ENCODE data around the gene OR4K14. TPM values are rescaled to one million over a fixed set of nuclear protein-coding genes. Genes with fewer than 3 reads are reported as not detected.

The OR4K14 gene
- total and polyA plus RNA-seq, 9 donors, result not detected

DNA sequence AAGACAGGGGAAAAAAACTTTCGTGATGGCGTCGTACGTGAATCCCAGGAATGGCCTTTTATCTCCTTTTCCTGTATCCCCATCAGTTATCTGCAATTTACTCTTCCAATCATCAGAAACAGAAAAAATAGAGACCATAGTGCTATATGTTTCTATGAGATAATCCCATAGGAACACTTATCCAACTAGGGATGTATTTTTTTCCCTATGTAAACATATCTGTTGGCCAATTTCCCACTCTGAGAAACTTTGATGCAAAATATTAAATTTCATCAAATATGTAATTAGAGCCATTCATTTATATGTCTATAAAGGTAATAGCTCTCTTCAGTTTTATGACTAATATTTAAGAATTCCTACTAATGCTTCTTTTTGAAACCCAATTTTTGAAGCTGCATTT lies 16.8 kb upstream of the OR4K14 start, which contains the start of gene OR4K13:
OR4K13 (minus strand) TSS at position 101 of the 400 bp plus-strand sequence. CDS start 1,280 bp downstream, outside the sequence.
- no peak within 1 kb of the TSS for H3K4me3 ChIP-seq
- no peaks in the 10 kb centered on the region for H3K4me1 ChIP-seq (ENCODE audit: insufficient read depth)
- no peak for DNase-seq
- H3K27ac ChIP-seq, result no peak within 1 kb of the TSS
- no peaks in the 10 kb centered on the region for H3K9me3 ChIP-seq
- intact Hi-C loops (cut with DNase I), result no loop called here
- no peaks in the 10 kb centered on the region for H3K36me3 ChIP-seq
- no peaks in the 10 kb centered on the region for H3K27me3 ChIP-seq
- TF ChIP-seq EP300 (IDR thresholded peaks at IDR 0.05) (no peak), POLR2A (IDR thresholded peaks at IDR 0.05) (no peak)
- TF ChIP-seq, protein P1, sequence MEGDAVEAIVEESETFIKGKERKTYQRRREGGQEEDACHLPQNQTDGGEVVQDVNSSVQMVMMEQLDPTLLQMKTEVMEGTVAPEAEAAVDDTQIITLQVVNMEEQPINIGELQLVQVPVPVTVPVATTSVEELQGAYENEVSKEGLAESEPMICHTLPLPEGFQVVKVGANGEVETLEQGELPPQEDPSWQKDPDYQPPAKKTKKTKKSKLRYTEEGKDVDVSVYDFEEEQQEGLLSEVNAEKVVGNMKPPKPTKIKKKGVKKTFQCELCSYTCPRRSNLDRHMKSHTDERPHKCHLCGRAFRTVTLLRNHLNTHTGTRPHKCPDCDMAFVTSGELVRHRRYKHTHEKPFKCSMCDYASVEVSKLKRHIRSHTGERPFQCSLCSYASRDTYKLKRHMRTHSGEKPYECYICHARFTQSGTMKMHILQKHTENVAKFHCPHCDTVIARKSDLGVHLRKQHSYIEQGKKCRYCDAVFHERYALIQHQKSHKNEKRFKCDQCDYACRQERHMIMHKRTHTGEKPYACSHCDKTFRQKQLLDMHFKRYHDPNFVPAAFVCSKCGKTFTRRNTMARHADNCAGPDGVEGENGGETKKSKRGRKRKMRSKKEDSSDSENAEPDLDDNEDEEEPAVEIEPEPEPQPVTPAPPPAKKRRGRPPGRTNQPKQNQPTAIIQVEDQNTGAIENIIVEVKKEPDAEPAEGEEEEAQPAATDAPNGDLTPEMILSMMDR (IDR thresholded peaks at IDR 0.05), result no peak
- 85 to 95% (median 86%) methylated on average over 4 of the region's 4 CpGs for WGBS, 3 donors

DNA sequence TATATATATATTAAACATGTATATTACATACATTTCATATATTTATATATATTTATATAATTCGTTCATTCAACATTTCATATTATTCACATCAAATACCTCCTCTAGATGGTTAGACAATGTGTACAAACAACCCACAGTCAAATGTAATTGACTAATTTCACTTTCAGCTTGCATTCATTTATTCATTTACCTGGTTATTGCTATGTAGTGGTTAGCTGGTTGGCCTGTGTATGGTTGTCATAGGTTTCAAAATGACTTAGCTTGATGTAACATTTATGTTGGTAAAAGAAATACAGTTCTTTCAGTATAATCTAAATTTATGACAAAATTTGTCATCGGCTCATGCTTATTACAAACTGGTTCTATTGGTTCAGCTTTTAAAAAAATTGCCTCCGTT lies 16.3 kb upstream of the OR4K14 start:
- DNase-seq, result no peak
- no peaks in the 10 kb centered on the region for H3K4me1 ChIP-seq (ENCODE audit: insufficient read depth)
- intact Hi-C loops (cut with DNase I), result no loop called here
- no peak overlapping the region for H3K4me3 ChIP-seq
- H3K27ac ChIP-seq, result no peak overlapping the region
- H3K36me3 ChIP-seq, result no peaks in the 10 kb centered on the region
- no peaks in the 10 kb centered on the region for H3K27me3 ChIP-seq
- 61 to 74% (median 62%) methylated on average over 3 of the region's 3 CpGs for WGBS, 3 donors
- H3K9me3 ChIP-seq, result no peaks in the 10 kb centered on the region
- TF ChIP-seq POLR2A (IDR thresholded peaks at IDR 0.05), result no peak
- TF ChIP-seq EP300 (IDR thresholded peaks at IDR 0.05), result no peak
- TF ChIP-seq, protein P1 (IDR thresholded peaks at IDR 0.05), result no peak

DNA sequence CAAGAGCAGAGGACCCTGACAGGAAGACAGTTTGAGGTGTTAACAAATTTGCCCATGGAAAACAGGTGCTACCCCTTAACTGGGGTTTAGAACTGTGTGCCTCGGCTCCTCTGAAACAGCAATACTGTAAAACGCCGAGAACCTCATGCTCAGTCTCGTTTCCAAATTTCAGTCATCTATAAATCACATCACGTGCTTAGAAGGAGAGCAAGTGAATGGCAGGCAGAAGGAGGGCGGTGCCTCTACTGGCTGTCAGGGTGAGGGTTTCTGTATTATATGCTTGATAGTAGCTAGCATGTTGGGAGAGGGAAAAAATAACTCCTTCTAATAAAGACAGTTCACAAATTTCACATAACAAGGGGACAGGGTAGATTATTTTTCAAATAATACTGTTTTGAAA lies 12.0 kb upstream of the OR4K14 start:
- TF ChIP-seq EP300 (IDR thresholded peaks at IDR 0.05) (no peak), POLR2A (IDR thresholded peaks at IDR 0.05) (no peak)
- TF ChIP-seq, protein P1 (IDR thresholded peaks at IDR 0.05), result no peak
- intact Hi-C loops (cut with DNase I), result no loop called here
- no peak overlapping the region for H3K4me3 ChIP-seq
- H3K27me3 ChIP-seq, result no peaks in the 10 kb centered on the region
- no peaks in the 10 kb centered on the region for H3K4me1 ChIP-seq (ENCODE audit: insufficient read depth)
- no peak for DNase-seq
- H3K36me3 ChIP-seq, result no peaks in the 10 kb centered on the region
- WGBS, 3 donors, result 70 to 76% (median 72%) methylated on average over 6 of the region's 6 CpGs
- no peak overlapping the region for H3K27ac ChIP-seq
- H3K9me3 ChIP-seq, result no peaks in the 10 kb centered on the region

DNA sequence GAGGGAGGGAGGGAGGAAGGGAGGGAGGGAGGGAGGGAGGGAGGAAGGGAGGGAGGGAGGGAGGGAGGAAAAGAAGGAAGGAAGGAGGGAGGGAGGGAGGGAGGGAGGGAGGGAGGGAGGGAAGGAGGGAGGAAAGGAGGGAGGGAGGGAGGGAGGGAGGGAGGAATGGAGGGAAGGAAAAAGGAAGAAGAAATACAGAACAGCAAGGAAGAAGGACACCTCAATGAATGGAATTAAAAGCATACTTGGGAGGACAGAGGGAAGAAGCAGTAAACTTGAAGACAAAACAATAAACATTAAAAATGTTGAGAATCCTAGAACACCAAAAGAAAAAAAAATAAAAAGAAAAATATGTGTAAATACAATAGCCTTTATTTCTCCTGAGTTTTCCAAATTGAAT lies 11.0 kb downstream of the OR4K14 start:
- H3K27ac ChIP-seq, result no peak overlapping the region
- intact Hi-C loops (cut with DNase I), result no loop called here
- no peaks in the 10 kb centered on the region for H3K4me1 ChIP-seq (ENCODE audit: insufficient read depth)
- TF ChIP-seq POLR2A (IDR thresholded peaks at IDR 0.05), result no peak
- H3K27me3 ChIP-seq, result no peaks in the 10 kb centered on the region
- DNase-seq, result no peak
- H3K36me3 ChIP-seq, result no peaks in the 10 kb centered on the region
- H3K4me3 ChIP-seq, result no peak overlapping the region
- H3K9me3 ChIP-seq, result no peaks in the 10 kb centered on the region

DNA sequence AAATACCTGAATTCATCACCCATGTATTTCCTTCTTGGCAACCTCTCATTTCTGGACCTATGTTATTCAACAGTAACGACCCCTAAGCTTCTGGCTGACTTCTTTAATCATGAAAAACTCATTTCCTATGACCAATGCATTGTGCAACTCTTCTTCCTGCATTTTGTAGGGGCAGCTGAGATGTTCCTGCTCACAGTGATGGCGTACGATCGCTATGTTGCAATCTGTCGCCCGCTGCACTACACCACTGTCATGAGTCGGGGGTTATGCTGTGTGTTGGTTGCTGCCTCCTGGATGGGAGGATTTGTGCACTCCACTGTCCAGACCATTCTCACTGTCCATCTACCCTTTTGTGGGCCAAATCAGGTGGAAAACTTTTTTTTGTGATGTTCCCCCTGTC lies 16.8 kb downstream of the OR4K14 start:
- TF ChIP-seq POLR2A (IDR thresholded peaks at IDR 0.05) (no peak), EP300 (IDR thresholded peaks at IDR 0.05) (no peak)
- TF ChIP-seq, protein P1 (IDR thresholded peaks at IDR 0.05), result no peak
- H3K4me3 ChIP-seq, result no peak overlapping the region
- no peaks in the 10 kb centered on the region for H3K27me3 ChIP-seq
- no peak for DNase-seq
- intact Hi-C loops (cut with DNase I), result no loop called here
- WGBS, 3 donors, result 68 to 81% (median 74%) methylated on average over 7 of the region's 7 CpGs
- H3K36me3 ChIP-seq, result no peaks in the 10 kb centered on the region
- H3K27ac ChIP-seq, result no peak overlapping the region
- no peaks in the 10 kb centered on the region for H3K9me3 ChIP-seq
- no peaks in the 10 kb centered on the region for H3K4me1 ChIP-seq (ENCODE audit: insufficient read depth)

Data from ovary (tissue), 9 donors.